GM23248 (cell line): ENCODE results near the gene MAGI1.

ENCODE experiments used
- EZH2 ChIP-seq: fragments of 200-600 bp; sonication (generic); IDR thresholded peaks from 2 replicates; pipeline ENCODE4 v1.6.1; 2018; ENCODE audit warnings: antibody characterized with exemption, mild to moderate bottlenecking; ENCODE audit not compliant: insufficient read depth, poor library complexity, severe bottlenecking
- EZH2phosphoT487 ChIP-seq: fragments of 200-600 bp; sonication (generic); IDR thresholded peaks from 2 replicates; pipeline ENCODE4 v1.6.1; 2018; ENCODE audit warnings: antibody characterized with exemption, moderate library complexity, mild to moderate bottlenecking, low read depth; ENCODE audit not compliant: insufficient read depth

DNA sequence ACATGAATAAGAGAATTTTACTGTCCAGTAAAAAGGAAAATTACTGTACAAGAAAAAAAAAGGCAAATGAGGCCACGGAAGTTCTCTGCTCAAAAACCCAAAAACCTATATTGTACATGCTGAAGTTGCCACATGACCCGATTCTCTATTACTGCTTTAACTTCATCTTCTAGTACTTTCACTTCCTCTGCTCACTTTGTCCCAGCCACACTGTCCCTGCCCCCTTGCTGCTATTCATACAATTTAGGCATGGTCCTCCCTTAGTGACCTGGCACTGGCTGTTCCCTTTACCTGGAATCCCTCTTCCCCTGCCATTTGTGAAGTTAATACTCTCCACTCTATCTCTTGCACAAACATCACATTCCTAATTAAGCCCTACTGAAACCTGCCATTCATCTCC, 457.4 kb downstream of the MAGI1 start:
- TF ChIP-seq EZH2 (no peak), EZH2phosphoT487 (no peak)
